Fibroblast of villous mesenchyme (primary cell): ENCODE measurements around the gene MYBBP1A. TPM values are rescaled to one million over a fixed set of nuclear protein-coding genes. Genes with fewer than 3 reads are reported as not detected.
"Not testable (repeated sequence)": the region's sequence is repeated elsewhere in the genome, so short reads cannot be mapped to it uniquely, and the experiment has no call there.

Experiments used
- DNase-seq: peaks from one replicate; pipeline ENCODE4 v3.0.0-alpha.2; 2010; ENCODE audit warnings: low read depth
- H3K4me3 ChIP-seq: 2 replicates; pipeline ENCODE4 v1.5.1; 2011; ENCODE audit warnings: low read depth, mild to moderate bottlenecking, low read length
- CTCF ChIP-seq: IDR thresholded peaks from 2 replicates; pipeline ENCODE4 v1.5.1; 2012; ENCODE audit warnings: low read depth, mild to moderate bottlenecking, low read length; ENCODE audit not compliant: insufficient read depth
- total RNA-seq: library from RNA; depleted of rRNA; stranded (reverse); fragments of >200 nt; gene quantifications from 2 replicates; pipeline ENCODE4 v1.2.3, GENCODE V29; 2012

Gene MYBBP1A
- total RNA-seq, 1 donor, result 61.7 TPM

GRCh38 chr17:4593021-4593421 is 37.8 kb upstream of the MYBBP1A start:
- TF ChIP-seq CTCF, result no peak
- no peak overlapping the region for H3K4me3 ChIP-seq
- DNase-seq, result no peak

DNA sequence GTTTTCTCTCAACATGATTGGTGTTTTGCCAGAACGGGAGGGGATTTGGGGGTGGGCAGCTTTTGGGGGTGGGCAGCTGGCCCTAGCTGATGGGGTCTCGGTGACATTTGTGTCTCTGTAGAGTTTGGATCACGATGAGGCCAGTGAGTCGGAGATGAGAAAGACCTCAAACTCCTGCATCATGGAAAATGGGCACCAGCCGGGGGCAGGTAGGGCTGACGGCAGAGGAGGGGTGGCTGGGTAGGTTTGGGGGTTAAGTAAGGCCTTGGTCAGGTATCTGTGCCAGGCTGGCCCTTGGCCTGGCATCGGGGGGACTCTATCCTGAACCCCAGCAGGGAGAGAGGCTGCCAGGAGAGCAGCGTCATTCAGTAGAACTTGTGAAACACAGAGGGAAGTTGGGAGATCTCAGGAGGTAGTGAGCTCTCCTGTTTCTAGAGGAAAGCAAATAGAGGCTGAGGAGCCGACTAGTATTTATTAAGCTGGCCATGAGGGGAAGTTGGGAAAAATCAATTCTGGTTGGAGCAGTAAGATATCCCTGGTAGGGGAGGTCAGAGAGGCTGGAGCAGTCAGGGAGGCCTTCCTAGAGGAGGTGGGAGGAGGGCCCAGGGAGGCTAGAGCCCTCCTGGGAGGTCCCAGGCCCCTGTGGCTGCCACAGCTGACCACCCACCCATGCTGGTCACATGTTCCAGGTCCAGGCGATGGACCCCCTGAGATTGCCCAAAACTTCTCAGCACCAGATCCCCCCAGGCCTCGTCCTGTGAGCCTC is 37.2 kb upstream of the MYBBP1A start:
- no peak overlapping the region for H3K4me3 ChIP-seq

GRCh38 chr17:4591529-4591928 is 36.3 kb upstream of the MYBBP1A start:
- peak; percentile 7 for DNase-seq
- H3K4me3 ChIP-seq, result no peak overlapping the region
- TF ChIP-seq CTCF, result no peak

More for the DNA sequence above, 37.2 kb upstream of the MYBBP1A start:
- no peak for DNase-seq
- TF ChIP-seq CTCF, result no peak

- H3K4me3 ChIP-seq, result no peak overlapping the region
- no peak for DNase-seq
- no peak for TF ChIP-seq CTCF
These were observed 35.8 kb upstream of the MYBBP1A start for GRCh38 chr17:4590981-4591453.

DNA sequence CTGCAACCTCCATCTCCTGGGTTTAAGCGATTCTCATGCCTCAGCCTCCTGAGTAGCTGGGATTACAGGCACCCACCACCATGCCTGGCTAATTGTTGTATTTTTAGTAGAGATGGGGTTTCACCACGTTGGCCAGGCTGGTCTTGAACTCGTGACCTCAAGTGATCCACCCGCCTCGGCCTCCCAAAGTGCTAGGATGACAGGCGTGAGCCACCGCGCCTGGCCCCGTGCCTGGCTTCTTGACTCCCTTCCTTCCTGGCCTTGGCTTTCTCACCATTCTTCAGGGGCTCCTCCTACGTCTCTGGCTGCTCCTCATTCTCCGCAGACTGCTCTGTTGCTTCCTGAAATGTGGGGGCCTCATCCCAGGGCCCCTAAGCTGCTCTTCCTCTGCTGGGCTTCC is 34.9 kb upstream of the MYBBP1A start:
- not testable (repeated sequence) for H3K4me3 ChIP-seq

GRCh38 chr17:4588898-4589625 is 33.9 kb upstream of the MYBBP1A start:
- DNase-seq, result no peak
- H3K4me3 ChIP-seq, result no peak overlapping the region
- TF ChIP-seq CTCF, result no peak

More for the DNA sequence above, 34.9 kb upstream of the MYBBP1A start:
- DNase-seq, result not testable (repeated sequence)

- DNase-seq, result no peak
- no peak for TF ChIP-seq CTCF
- H3K4me3 ChIP-seq, result no peak overlapping the region
These were observed 33.2 kb upstream of the MYBBP1A start for GRCh38 chr17:4588391-4588790.
